ENCODE measurements around the gene SUCLG2.

Gene SUCLG2

DNA sequence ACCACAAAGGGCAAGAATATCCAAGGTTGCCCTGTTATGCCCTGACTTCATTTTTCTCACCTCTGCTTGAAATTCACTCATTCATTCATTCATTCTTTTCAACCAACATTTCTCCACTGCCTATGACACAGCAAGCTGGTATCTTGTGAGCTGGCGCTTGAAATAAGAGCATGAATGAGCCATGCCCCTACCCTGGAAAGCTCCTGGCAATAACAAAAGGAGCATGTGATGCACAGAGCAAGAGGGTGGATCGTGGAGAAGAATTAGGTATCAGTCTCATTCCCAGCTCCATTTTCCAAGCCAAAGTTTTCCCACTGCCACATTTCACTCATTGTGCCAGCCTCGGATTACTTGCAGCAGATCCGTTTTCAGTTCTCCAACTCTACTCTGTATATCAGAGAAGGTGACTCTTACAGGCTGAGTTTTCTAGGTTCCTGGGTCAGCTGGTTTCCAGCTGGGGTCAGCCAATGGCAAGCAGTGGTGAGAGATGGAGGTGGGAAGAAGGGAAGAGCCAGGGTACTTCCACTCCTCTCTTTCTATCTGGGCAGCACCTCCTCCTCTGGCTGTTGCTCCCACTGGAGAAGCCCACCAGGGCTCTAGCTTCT lies 144.8 kb downstream of the SUCLG2 start:
- DNase-seq (ENCODE audit: low spot score) = no peak

DNA sequence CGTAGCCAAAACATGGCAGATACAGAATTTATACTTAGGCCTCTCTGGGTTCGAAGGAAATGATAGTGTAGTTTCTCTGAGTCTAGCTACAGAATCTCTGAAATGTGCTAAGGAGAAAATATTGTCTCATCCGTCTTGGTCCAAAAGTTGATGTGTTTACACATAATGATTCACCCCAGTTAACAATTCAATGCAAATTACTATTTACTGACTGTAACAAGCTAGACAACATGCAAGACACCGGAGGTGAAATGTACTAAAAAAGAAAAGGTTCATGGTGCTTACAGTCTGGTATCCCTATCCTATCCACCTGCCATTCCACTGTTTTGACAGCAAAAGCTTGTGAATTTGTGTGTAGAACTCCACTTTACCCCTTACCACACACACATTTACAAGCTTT lies 146.8 kb downstream of the SUCLG2 start:
- no peak for DNase-seq (ENCODE audit: low spot score)

DNA sequence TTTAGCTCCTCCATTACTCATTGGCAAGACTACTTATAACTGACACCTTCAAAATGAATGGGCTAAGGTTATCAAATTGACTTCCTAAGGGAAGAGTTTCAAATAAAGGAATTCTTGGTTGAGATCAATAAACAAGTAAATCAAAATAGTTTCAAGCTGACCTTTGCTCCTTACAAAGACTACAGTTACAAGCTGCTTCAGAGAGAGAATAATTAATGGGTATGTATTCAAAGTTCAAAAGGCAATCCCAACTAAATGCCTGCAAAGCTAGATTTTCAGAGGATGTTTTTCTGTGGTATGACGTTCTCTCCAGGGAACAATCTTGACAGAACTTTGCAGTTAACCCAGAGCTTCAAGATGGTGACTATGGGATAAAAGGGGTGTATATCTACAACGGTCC lies 153.7 kb downstream of the SUCLG2 start:
- no peak for DNase-seq (ENCODE audit: low spot score)

DNA sequence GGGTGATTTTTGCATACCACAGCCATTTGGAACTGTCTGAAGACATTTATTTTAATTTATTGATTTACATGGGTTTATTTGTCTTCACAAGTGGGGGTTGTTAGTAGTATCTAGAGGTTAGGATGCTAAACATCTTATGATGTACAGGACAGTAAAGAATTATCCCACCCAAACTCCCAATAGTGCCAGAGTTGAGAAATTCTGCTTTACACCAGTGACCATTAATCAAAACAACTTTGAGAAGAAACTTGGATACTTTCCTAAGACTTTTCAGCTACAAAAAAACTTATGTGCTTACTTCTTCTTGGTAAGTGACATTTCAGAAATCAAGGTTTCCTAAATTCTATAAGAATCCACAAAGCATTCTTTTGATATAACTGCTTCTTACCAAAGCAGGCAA lies 156.7 kb downstream of the SUCLG2 start:
- DNase-seq (ENCODE audit: low spot score) = no peak

DNA sequence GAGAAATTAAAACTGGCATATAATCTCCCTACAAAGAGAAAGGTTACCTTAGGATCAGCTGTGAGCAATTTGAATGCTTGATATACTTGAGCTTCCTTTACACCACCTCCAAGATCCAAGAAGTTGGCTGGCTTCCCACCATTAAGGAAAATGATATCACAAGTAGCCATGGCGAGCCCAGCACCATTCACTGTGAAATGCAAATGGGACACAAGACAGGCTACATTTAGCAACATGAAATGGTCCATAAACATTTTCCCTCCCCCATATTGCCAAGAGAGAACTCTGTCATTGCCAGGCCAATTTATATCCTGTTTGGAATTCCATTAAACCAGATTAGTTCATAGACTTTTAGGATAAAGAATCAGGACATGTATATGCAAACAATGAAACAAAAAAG lies 158.7 kb downstream of the SUCLG2 start:
- DNase-seq (ENCODE audit: low spot score) = no peak

DNA sequence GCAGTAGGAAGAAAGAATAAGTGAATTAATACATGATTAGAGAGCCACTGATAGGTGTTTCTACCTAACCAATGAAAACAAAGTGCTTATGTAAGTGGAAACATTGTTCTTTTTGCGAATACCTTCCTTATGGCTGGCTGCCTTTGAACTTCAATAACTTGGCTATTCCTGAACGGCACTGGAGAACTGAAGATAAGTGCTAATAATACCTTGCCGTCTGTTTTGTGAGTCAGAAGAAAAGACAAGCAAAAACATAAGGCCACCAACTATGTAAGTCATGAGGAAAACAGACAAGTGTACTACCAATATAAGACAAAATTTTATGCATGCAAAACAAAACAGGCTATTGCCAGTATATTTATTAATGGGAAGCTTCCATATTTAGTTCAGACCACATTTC lies 160.6 kb downstream of the SUCLG2 start:
- DNase-seq (ENCODE audit: low spot score) = no peak

DNA sequence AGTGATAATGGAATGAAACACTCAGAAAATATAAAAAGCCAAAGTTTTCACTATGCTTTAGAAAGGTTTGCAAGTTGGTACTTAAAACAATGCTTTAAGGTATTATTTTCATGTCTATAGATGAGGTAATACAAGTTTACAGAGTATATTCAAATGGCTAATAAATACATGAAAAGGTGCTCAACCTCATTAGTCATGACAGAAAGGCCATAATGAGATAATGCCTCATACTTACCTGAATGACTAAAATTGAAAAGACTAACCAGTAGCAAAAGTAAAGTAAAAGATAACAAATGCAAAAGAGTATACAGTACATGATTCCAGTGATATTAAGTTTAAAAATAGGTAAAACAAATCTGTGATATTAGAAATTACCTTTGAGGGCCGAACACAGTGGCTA lies 163.8 kb downstream of the SUCLG2 start:
- DNase-seq (ENCODE audit: low spot score) = no peak

DNA sequence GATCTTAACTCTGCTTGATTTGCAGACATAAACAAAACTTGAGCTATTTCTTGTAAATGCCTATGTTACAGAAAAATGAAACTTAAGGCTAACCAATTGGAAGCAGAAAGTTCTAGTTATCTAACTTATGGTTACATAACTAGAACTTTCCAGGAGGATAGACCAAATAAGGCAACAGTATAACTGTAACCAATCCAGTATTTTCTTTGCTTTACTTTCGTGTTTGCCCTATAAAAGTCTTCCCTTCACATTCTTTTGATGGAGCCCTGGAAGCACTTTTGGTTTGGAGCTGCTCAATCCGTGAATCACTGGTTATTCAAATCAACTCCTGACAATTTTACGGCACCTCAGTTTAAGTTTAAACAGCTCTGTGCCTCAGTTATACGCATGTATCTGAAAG lies 164.6 kb downstream of the SUCLG2 start:
- no peak for DNase-seq (ENCODE audit: low spot score)

DNA sequence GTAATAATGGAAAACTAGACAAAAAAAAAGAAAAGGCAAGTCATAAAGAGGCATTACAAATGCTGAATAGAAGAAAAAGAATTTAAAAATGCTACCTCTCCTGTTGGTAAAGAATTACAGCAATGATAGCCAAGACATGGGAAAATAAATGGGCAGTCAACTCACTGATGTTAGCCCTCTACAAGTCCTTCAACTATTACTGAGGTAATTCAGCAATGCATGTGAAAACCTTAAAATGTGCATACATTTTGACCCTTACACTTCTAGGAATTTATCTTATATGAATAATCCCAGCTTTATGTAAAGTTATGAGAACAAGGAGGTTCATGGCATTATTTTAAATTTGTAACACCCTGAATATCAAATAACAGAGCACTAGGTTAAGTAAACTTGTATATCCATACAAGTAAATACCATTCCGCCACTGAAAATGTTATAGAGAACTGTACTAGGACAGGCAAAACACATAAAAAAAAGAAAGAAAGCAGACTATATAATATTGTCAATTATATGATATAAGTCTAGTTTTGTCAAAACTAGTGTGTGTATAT lies 166.8 kb downstream of the SUCLG2 start:
- DNase-seq (ENCODE audit: low spot score) = no peak

DNA sequence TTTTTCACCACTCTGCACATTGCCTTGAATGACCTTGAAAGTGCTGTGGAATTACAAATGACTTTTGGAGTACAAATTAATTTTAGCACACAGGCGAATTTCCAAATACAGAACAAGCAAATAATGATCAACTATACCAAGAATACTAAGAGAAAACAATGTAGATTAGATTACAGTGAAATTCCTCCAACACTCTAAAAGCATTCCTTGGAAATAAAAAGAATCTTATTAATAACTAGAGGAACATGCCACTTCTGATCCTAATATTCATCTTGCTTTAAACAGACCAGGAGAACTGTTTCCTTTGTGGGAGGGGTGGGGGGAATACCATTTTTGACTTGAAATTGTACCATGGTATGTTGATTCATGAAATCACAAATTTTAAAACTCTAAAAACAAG lies 167.5 kb downstream of the SUCLG2 start:
- DNase-seq (ENCODE audit: low spot score) = no peak

DNA sequence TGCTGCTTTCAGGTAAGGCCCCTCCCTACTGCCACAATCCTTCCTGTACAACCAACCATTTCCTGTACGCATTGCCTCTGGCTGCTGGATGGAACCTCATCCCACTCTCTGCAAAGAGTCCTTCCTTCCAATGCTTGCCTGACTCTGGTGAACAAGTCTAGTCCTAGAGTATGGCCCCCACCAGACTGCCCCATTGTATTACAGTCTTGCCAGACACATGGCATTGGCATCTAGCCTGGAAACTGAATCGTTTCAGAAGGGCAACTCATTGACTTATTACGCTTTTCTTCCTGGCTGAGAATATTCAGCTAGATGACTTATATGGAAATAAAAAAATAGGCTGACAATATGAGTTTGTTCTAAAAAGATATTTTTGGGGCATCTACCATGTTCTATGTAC lies 170.3 kb downstream of the SUCLG2 start:
- no peak for DNase-seq (ENCODE audit: low spot score)

DNA sequence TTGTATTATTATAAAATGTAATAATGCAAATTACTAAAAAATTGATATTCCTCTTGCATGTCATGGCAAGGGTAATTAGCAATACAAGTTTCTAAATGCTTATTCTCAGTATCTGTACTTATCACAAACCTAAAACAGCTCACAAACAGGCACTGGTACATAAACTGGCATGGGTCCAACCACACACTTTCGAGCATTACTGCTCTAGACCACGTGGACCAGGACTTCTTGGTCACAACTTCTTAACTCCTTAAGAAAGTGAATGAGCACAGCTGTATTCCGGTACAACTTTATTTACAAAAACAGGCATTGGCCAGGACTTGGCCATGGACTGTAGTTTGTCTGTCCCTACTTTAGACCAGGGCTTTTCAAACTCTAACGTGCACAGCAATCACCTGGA lies 173.3 kb downstream of the SUCLG2 start:
- DNase-seq (ENCODE audit: low spot score) = no peak

DNA sequence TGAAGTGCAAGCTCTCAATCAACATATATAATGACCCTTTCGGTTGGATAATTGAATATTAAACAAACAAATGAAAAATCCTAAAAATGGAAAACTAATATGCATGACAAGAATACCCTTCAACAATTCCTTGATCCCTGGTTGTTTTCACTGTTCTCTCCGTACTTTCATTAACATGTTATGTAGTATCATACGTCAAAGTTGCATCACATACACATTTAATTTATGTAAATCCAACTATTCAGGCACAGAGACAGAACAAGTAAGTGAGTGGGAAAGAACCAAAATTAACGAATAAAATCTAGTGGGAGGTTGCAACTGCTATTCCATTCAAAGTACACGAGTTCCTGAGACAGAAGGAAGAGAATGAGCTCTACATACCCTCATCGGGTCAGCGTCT lies 176.0 kb downstream of the SUCLG2 start:
- no peak for DNase-seq (ENCODE audit: low spot score)

DNA sequence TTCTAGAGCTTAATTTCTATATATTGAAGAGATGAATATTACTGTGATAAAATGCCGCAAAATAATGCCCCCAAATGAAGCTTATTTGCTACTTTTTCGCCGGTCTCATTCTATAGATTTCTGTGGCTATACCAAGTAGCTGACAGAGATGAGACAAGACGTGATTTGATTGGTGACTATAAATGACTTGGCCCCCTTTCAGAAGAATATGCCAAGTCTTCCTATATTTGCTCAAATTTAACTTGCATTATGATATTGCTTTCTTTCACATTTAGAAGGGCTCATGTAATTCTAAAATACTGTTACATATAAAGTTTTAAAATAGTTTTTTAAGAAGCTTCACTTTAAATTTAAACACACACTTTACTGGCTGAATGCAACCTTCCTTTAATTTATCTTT lies 180.1 kb downstream of the SUCLG2 start:
- DNase-seq (ENCODE audit: low spot score) = no peak

DNA sequence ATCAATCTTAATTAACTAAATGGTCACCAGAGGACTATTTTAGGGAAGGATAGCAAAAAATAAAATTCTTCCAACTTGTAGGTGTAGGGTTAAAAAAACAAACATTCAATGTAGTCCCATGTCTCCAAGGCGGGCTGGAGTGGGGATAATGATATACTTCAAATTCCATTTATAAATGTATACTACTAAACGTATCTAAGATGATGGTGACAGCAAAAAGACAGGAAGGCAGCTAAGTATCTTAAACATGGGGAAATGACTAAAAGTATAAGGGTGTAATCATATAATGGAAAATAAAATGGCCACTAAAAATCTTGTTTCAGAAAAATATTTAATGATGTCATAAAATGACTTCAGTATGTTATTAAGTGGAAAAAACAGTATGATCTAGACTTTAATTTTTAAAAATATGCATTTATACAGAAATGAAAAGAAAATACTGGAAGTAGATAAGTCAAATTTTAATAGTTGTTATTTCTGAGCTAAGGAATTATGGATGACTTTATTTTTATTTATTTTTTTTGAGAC lies 181.7 kb downstream of the SUCLG2 start:
- no peak for DNase-seq (ENCODE audit: low spot score)

DNA sequence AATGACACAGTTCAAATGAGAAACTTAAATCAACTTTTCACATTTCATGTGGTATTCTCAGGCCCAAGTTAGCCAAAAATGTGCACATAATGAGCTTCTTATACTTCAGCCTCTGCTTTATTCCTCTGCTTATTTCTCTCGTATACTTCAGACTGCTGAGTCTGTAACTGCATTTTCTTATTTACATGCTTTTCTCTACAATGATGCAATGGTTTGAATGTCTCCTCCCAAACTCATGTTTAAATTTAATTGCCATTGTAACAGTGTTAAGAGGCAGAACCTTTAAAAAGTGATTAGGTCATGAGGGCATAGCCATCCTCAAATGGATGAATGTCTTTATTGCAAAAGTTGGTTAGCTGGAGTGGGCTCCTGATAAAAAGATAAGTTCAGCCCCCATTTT lies 184.2 kb downstream of the SUCLG2 start:
- DNase-seq (ENCODE audit: low spot score) = no peak

DNA sequence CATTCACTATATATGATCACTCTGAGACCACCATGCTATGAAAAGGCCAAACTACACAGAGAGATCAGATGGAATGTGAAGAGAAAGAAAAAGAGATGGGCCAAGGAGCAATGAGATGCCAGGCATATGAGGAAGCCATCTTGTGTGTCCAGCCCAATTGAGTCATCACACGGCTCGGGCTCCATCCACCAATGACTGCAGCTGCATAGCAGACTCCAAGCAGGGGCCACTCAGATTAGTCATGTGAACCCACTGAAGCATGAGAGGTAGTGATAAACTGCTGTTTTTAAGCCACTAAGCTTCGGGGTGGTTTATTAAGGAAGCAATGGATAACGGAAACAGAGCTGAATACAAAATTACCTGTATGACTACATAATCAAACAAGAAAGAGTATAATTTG lies 185.9 kb downstream of the SUCLG2 start:
- no peak for DNase-seq (ENCODE audit: low spot score)

DNA sequence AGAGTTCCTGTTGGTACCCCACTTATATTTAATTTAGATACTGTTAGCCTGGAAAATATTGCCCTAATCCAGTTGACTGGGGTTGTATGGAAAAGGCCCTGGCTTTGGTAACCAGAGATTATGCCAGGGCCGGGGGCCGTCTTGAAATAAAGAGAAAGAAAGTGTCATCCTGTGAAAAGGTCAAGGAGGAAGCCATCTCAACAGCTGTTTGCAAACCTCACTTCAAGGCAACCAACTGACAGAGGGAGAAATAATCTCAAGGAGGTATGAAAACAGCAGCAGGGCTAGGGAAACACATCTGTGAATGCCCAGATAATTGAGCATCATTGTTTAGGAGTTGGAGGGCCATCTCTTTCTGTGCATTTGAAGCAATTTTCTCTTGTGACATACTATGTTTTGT lies 190.8 kb downstream of the SUCLG2 start:
- DNase-seq (ENCODE audit: low spot score) = no peak

DNA sequence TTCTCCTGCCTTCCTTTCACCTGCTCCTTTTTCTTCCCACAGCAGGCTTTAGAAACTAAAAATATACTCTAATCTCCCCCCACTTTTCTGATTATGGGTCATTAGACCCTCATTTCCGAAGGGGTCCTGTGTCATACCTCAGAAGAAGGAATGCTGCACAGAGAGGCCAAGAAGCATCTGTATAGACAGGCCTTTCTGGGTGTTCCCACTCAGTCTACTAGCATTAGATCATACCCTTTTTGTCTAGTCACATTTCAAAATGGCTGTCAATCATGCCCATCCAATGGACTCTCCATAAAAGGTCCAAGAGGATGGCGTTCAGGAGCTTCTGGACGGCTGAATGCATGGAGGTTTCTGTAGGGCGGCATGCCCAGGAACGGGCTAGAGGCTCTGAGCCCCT lies 192.2 kb downstream of the SUCLG2 start:
- no peak for DNase-seq (ENCODE audit: low spot score)

DNA sequence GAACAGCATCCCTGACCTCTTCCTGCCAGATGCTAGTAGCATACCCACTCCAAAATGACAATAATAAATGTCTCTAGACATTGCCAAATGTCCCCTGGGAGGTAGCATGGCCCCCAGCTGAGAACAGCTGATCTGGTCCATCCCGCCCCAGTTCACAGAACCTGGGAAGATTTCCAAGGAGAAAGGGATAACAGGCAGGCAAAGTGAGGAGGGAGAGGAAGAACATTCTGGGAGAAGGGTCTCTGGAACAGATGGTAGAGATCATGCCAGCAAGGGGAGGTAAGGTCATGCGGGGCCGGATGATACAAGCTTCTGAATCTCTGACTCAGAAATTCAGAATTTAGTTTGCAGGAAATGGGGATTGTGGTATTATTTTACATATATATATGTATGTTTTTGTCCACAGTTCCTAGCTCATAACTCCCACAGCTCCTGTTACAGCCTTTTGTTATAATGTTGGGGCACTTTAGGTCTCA lies 192.7 kb downstream of the SUCLG2 start:
- no peak for DNase-seq (ENCODE audit: low spot score)

DNA sequence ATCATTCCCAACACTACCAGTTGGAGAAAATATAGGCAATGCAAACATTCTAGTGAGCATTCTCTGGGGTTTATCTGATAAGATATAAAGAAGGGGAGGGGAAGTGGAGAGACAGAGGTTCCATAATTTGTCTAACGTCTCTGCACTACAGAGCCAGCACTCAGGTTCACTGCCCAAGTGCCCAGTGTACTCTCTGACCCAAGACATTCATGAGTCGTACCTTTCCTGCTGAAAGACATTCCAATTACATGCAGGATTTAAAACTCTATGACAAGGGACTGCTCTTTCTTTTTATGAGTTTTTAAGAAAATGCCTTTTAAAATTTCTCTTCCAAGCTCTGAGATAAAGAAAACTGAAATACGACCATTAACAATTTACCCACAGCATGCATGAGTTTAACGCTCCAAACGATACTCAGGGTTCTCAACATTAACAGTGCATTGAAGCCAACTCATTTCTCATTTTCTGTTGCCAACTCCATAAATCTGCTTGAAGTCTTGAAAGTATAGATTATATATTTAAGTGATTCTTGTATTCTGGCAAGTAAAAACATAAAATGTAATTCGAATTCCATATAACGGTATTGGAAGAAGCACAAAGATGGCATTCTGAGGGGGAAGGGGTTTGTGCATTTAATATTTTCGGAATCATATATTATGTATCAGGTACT lies 193.4 kb downstream of the SUCLG2 start:
- no peak for DNase-seq (ENCODE audit: low spot score)

DNA sequence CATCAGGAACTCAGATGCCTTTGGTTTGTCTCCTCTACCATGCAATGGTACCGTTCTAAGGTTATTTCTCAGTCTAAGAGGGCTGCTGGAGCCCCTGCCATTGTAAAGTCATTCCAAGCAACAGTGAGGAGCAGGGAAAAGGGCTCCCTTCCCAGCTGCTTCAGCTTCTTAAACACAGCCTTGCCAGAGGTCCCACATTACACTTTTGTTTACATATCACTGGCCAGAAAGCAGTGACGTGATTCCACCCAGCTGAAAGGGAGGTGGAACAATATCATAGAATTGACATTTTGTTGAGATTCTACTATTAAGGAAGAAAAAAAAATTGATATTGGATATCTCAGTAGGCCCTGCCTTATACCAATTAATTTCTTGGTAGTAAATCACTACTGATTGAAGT lies 194.6 kb downstream of the SUCLG2 start:
- DNase-seq (ENCODE audit: low spot score) = no peak

DNA sequence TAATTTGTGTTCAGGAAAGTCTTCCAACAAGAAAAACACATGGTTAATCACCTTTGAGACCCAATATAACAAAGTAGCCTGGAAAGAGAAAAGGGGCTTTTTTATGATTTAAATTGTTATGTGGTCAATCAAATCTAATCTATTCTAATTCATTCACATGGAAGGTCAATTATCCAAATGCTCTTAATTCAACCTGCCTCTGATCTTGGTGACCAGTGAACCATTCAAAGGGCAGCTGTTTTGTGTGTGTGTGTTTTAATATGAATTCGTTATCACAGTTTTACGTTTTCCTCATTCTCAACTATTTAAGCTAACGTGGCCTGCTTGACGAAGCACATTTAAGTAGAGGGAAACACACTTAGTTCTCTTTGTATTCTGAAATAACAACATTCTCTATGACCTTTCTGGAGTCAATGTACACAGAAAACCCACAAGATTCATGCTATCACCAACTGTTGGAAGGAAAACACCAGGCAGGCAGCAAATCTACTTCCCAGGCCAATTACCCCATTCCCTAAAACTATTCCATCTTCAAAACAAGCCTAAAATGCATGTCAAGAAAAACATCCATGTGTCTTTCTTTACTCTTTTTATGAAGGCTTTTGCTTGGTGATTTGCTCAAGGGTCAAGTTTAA lies 195.4 kb downstream of the SUCLG2 start:
- no peak for DNase-seq (ENCODE audit: low spot score)
